ENCODE data around the gene C17orf75. TPM values are rescaled to one million over a fixed set of nuclear protein-coding genes. Genes with fewer than 3 reads are reported as not detected.

The C17orf75 gene
- total RNA-seq, 8 experiments from 2014 or later = 12.3 to 41.5 (median 35.2) TPM

GRCh38 chr17:32297860-32298259 lies 44.1 kb downstream of the C17orf75 start:
- WGBS, 10 experiments = 14 to 100% methylated on average over 1 of the region's 6 CpGs; no CpG with 5 or more reads in 8 of the 10 experiments
- Histone ChIP-seq H3K27ac (peak overlapping the region; percentile 54 to 67), H3K4me1 (replicated peaks in 1 of 2) (peaks cover 42 to 51% of the 10 kb centered on the region in 2 donors), H3K4me3 (no peak overlapping the region)
- in situ Hi-C loops (cut with MboI; ENCODE audit: low pct_unique_long_range_greater_than_20kb in 2 of 9, low sequenced_read_pairs in 9 of 9, unreplicated experiment in 9 of 9) = no loop called here
- ATAC-seq (replicated peaks in 6 of 8) = no peak

- Histone ChIP-seq H3K4me1 (replicated peaks in 1 of 2) (peaks cover 38 to 51% of the 10 kb centered on the region in 2 donors), H3K4me3 (no peak overlapping the region), H3K27ac (peak overlapping the region in 1 of 2 donors; percentile 41)
- ATAC-seq (replicated peaks in 6 of 8) = no peak
- in situ Hi-C loops (cut with MboI; ENCODE audit: low pct_unique_long_range_greater_than_20kb in 2 of 9, low sequenced_read_pairs in 9 of 9, unreplicated experiment in 9 of 9) = no loop called here
- 60 to 100% (median 100%) methylated on average over 1 to 2 of the region's 2 CpGs; no CpG with 5 or more reads in 1 of the 10 experiments for WGBS, 10 experiments
Measured at GRCh38 chr17:32297424-32297823, 44.5 kb downstream of the C17orf75 start.

GRCh38 chr17:32292094-32292493 lies 49.9 kb downstream of the C17orf75 start:
- no peak overlapping the region for H3K27ac ChIP-seq
- WGBS, 10 experiments = 29 to 100% (median 84%) methylated on average over 1 to 4 of the region's 4 CpGs; no CpG with 5 or more reads in 1 of the 10 experiments
- in situ Hi-C loops (cut with MboI; ENCODE audit: low pct_unique_long_range_greater_than_20kb in 2 of 9, low sequenced_read_pairs in 9 of 9, unreplicated experiment in 9 of 9) = no loop called here
- ATAC-seq (replicated peaks in 6 of 8) = no peak
- H3K4me1 ChIP-seq (replicated peaks in 1 of 2) = peaks cover 21 to 33% of the 10 kb centered on the region in 2 donors
- H3K4me3 ChIP-seq = no peak overlapping the region

- H3K4me3 ChIP-seq = no peak overlapping the region
- peaks cover 28 to 33% of the 10 kb centered on the region in 2 donors for H3K4me1 ChIP-seq (replicated peaks in 1 of 2)
- no peak overlapping the region for H3K27ac ChIP-seq
- no peak for ATAC-seq (replicated peaks in 6 of 8)
- in situ Hi-C loops (cut with MboI; ENCODE audit: low pct_unique_long_range_greater_than_20kb in 2 of 9, low sequenced_read_pairs in 9 of 9, unreplicated experiment in 9 of 9) = no loop called here
- WGBS, 10 experiments = 53 to 100% (median 61%) methylated on average over 1 to 9 of the region's 9 CpGs; no CpG with 5 or more reads in 3 of the 10 experiments
Measured at GRCh38 chr17:32289471-32290070, 52.4 kb downstream of the C17orf75 start.

- peak overlapping the region in 1 of 2 donors; percentile 8 for H3K27ac ChIP-seq
- no peak overlapping the region for H3K4me3 ChIP-seq
- 80 to 100% (median 96%) methylated on average over 1 to 2 of the region's 11 CpGs; no CpG with 5 or more reads in 6 of the 10 experiments for WGBS, 10 experiments
- H3K4me1 ChIP-seq (replicated peaks in 1 of 2) = peaks cover 34 to 36% of the 10 kb centered on the region in 2 donors
- in situ Hi-C loops (cut with MboI; ENCODE audit: low pct_unique_long_range_greater_than_20kb in 2 of 9, low sequenced_read_pairs in 9 of 9, unreplicated experiment in 9 of 9) = no loop called here
- ATAC-seq (replicated peaks in 6 of 8) = peak in 3 of 8 experiments; percentile 12 to 37 (median 20)
Measured at GRCh38 chr17:32288615-32289014, 53.4 kb downstream of the C17orf75 start.

GRCh38 chr17:32287804-32288511 lies 54.0 kb downstream of the C17orf75 start:
- in situ Hi-C loops (cut with MboI; ENCODE audit: low pct_unique_long_range_greater_than_20kb in 2 of 9, low sequenced_read_pairs in 9 of 9, unreplicated experiment in 9 of 9) = no loop called here
- 80 to 100% (median 100%) methylated on average over 1 to 5 of the region's 10 CpGs; no CpG with 5 or more reads in 5 of the 10 experiments for WGBS, 10 experiments
- H3K27ac ChIP-seq = no peak overlapping the region
- ATAC-seq (replicated peaks in 6 of 8) = peak in 1 of 8 experiments; percentile 11
- peaks cover 36 to 38% of the 10 kb centered on the region in 2 donors for H3K4me1 ChIP-seq (replicated peaks in 1 of 2)
- H3K4me3 ChIP-seq = no peak overlapping the region

- ATAC-seq (replicated peaks in 6 of 8) = peak in 5 of 8 experiments; percentile 17 to 64 (median 42)
- no peak overlapping the region for H3K4me3 ChIP-seq
- no peak overlapping the region for H3K27ac ChIP-seq
- WGBS, 10 experiments = 84 to 100% (median 93%) methylated on average over 1 to 4 of the region's 5 CpGs; no CpG with 5 or more reads in 7 of the 10 experiments
- in situ Hi-C loops (cut with MboI; ENCODE audit: low pct_unique_long_range_greater_than_20kb in 2 of 9, low sequenced_read_pairs in 9 of 9, unreplicated experiment in 9 of 9) = no loop called here
- H3K4me1 ChIP-seq (replicated peaks in 1 of 2) = peaks cover 41 to 42% of the 10 kb centered on the region in 2 donors
Measured at GRCh38 chr17:32286518-32286900, 55.5 kb downstream of the C17orf75 start.

- Histone ChIP-seq H3K4me1 (replicated peaks in 1 of 2) (peaks cover 44 to 47% of the 10 kb centered on the region in 2 donors), H3K4me3 (no peak overlapping the region), H3K27ac (peak overlapping the region in 1 of 2 donors; percentile 55)
- WGBS, 10 experiments = 40 to 100% (median 68%) methylated on average over 1 to 5 of the region's 9 CpGs; no CpG with 5 or more reads in 5 of the 10 experiments
- peak in 1 of 8 experiments; percentile 27 for ATAC-seq (replicated peaks in 6 of 8)
- in situ Hi-C loops (cut with MboI; ENCODE audit: low pct_unique_long_range_greater_than_20kb in 2 of 9, low sequenced_read_pairs in 9 of 9, unreplicated experiment in 9 of 9) = no loop called here
Measured at GRCh38 chr17:32285746-32286517, 56.0 kb downstream of the C17orf75 start.

- WGBS, 10 experiments = 80 to 100% (median 100%) methylated on average over 1 to 2 of the region's 8 CpGs; no CpG with 5 or more reads in 7 of the 10 experiments
- ATAC-seq (replicated peaks in 6 of 8) = no peak
- H3K4me3 ChIP-seq = no peak overlapping the region
- in situ Hi-C loops (cut with MboI; ENCODE audit: low pct_unique_long_range_greater_than_20kb in 2 of 9, low sequenced_read_pairs in 9 of 9, unreplicated experiment in 9 of 9) = no loop called here
- H3K27ac ChIP-seq = no peak overlapping the region
- peaks cover 50 to 51% of the 10 kb centered on the region in 2 donors for H3K4me1 ChIP-seq (replicated peaks in 1 of 2)
Measured at GRCh38 chr17:32285306-32285705, 56.7 kb downstream of the C17orf75 start.

- peak overlapping the region in 1 of 2 donors; percentile 50 for H3K27ac ChIP-seq
Measured at GRCh38 chr17:32283745-32284201, 58.2 kb downstream of the C17orf75 start.

GRCh38 chr17:32281011-32281451 lies 60.9 kb downstream of the C17orf75 start:
- Histone ChIP-seq H3K27ac (peak overlapping the region; percentile 67 to 74), H3K4me1 (replicated peaks in 1 of 2) (peaks cover 59 to 60% of the 10 kb centered on the region in 2 donors), H3K4me3 (no peak overlapping the region)
- peak in 5 of 8 experiments; percentile 75 to 85 (median 80) for ATAC-seq (replicated peaks in 6 of 8)
- in situ Hi-C loops (cut with MboI; ENCODE audit: low pct_unique_long_range_greater_than_20kb in 2 of 9, low sequenced_read_pairs in 9 of 9, unreplicated experiment in 9 of 9) = no loop called here
- no CpG with 5 or more reads among the region's 9 CpGs for WGBS, 10 experiments

More at GRCh38 chr17:32283745-32284201, 58.2 kb downstream of the C17orf75 start:
- 33 to 82% (median 74%) methylated on average over 3 to 18 of the region's 20 CpGs; no CpG with 5 or more reads in 5 of the 10 experiments for WGBS, 10 experiments
- Histone ChIP-seq H3K4me1 (replicated peaks in 1 of 2) (peaks cover 49 to 50% of the 10 kb centered on the region in 2 donors), H3K4me3 (no peak overlapping the region)
- peak in 4 of 8 experiments; percentile 3 to 17 (median 8) for ATAC-seq (replicated peaks in 6 of 8)
- in situ Hi-C loops (cut with MboI; ENCODE audit: low pct_unique_long_range_greater_than_20kb in 2 of 9, low sequenced_read_pairs in 9 of 9, unreplicated experiment in 9 of 9) = no loop called here

GRCh38 chr17:32279891-32280716 lies 61.9 kb downstream of the C17orf75 start:
- no peak overlapping the region for H3K4me3 ChIP-seq
- WGBS, 10 experiments = 10 to 100% (median 73%) methylated on average over 1 to 7 of the region's 21 CpGs; no CpG with 5 or more reads in 3 of the 10 experiments
- in situ Hi-C loops (cut with MboI; ENCODE audit: low pct_unique_long_range_greater_than_20kb in 2 of 9, low sequenced_read_pairs in 9 of 9, unreplicated experiment in 9 of 9) = no loop called here
- ATAC-seq (replicated peaks in 6 of 8) = peak in 5 of 8 experiments; percentile 4 to 46 (median 34)
- peaks cover 64 to 68% of the 10 kb centered on the region in 2 donors for H3K4me1 ChIP-seq (replicated peaks in 1 of 2)
- H3K27ac ChIP-seq = peak overlapping the region; percentile 67 to 74

Measured in motor neuron (in vitro differentiated cells).